ENCODE data around the gene AP2S1. TPM values are rescaled to one million over a fixed set of nuclear protein-coding genes. Genes with fewer than 3 reads are reported as not detected.
A peak's percentile ranks its signal among the peaks of the same experiment; 100 is the strongest.

AP2S1 gene
- total RNA-seq, 1 experiment from 2014 or later: 330 TPM

GRCh38 chr19:46841458-46842083 lies 9.1 kb downstream of the AP2S1 start:
- H3K9ac ChIP-seq (ENCODE audit: low read length): no peak overlapping the region
- H3K4me3 ChIP-seq (ENCODE audit: low read length): no peak overlapping the region
- ChIA-PET POLR2A (ENCODE audit: unreplicated experiment) (no interaction called here), CTCF (no interaction called here)
- TF ChIP-seq EZH2phosphoT487 (IDR thresholded peaks at IDR 0.05; ENCODE audit: borderline replicate concordance, low read length) (no peak), CTCF (conservative IDR thresholded peaks at IDR 0.05; ENCODE audit: low read depth, low read length) (no peak), EZH2 (IDR thresholded peaks at IDR 0.05; ENCODE audit: low read length, unreplicated experiment) (no peak)
- H3K9me2 ChIP-seq (replicated peaks; ENCODE audit: low read length): no peaks in the 10 kb centered on the region
- no peaks in the 10 kb centered on the region for H3K4me1 ChIP-seq (ENCODE audit: insufficient read depth, low read length)
- H3F3A ChIP-seq (ENCODE audit: low read length, unreplicated experiment): no peaks in the 10 kb centered on the region
- H3K79me2 ChIP-seq (ENCODE audit: low read length): 0 out of 2 replicates have a peak, but pooled peaks cover 5% of the 10 kb centered on the region
- no peak overlapping the region for H3K4me2 ChIP-seq (ENCODE audit: low read length)
- no peak overlapping the region for H2AFZ ChIP-seq (ENCODE audit: low read length)
- H3K27me3 ChIP-seq (ENCODE audit: low read length): no peaks in the 10 kb centered on the region
- no peaks in the 10 kb centered on the region for H3K9me3 ChIP-seq (ENCODE audit: low read length)
- intact Hi-C loops (cut with micrococcal nuclease): loop anchor here (2.0 kb wide), 1 partner anchor 85 kb away; no protein-coding TSS in a partner anchor
- DNase-seq (peak; percentile 51), ATAC-seq (peak; percentile 79)
- no peaks in the 10 kb centered on the region for H4K20me1 ChIP-seq (ENCODE audit: low read length)
- H3K27ac ChIP-seq (ENCODE audit: low read length): no peak overlapping the region
- peaks cover 17% of the 10 kb centered on the region; the same call in 1 of the 2 replicates for H3K36me3 ChIP-seq (ENCODE audit: low read depth, low read length)
- BruUV-seq (replicated peaks): no TSS peak

- no peak overlapping the region for H3K27ac ChIP-seq (ENCODE audit: low read length)
- CTCF ChIA-PET: interaction anchor here (0.6 to 1.0 kb wide), 9 partner anchors 10 to 90 kb away, joined by 3 to 13 read pairs (median 4); no protein-coding TSS in a partner anchor
- H3K4me1 ChIP-seq (ENCODE audit: insufficient read depth, low read length): no peaks in the 10 kb centered on the region
- no peaks in the 10 kb centered on the region for H3K27me3 ChIP-seq (ENCODE audit: low read length)
- POLR2A ChIA-PET (ENCODE audit: unreplicated experiment): interaction anchor here (0.6 kb wide), 1 partner anchor 12 kb away, joined by 5 read pairs; no protein-coding TSS in a partner anchor
- DNase-seq (peak; percentile 51), ATAC-seq (peak; percentile 33; the same call in 1 of the 2 replicates)
- peaks cover 17% of the 10 kb centered on the region; the same call in 1 of the 2 replicates for H3K36me3 ChIP-seq (ENCODE audit: low read depth, low read length)
- no peaks in the 10 kb centered on the region for H3F3A ChIP-seq (ENCODE audit: low read length, unreplicated experiment)
- no peak overlapping the region for H3K4me2 ChIP-seq (ENCODE audit: low read length)
- H3K9ac ChIP-seq (ENCODE audit: low read length): no peak overlapping the region
- no peaks in the 10 kb centered on the region for H3K9me2 ChIP-seq (replicated peaks; ENCODE audit: low read length)
- no peaks in the 10 kb centered on the region for H3K9me3 ChIP-seq (ENCODE audit: low read length)
- 0 out of 2 replicates have a peak, but pooled peaks cover under 1% of the 10 kb centered on the region for H3K79me2 ChIP-seq (ENCODE audit: low read length)
- no peaks in the 10 kb centered on the region for H4K20me1 ChIP-seq (ENCODE audit: low read length)
- BruUV-seq (replicated peaks): no TSS peak
- H3K4me3 ChIP-seq (ENCODE audit: low read length): no peak overlapping the region
- no peak overlapping the region for H2AFZ ChIP-seq (ENCODE audit: low read length)
- intact Hi-C loops (cut with micrococcal nuclease): loop anchor here (2.0 kb wide), 1 partner anchor 84 kb away; no protein-coding TSS in a partner anchor
- TF ChIP-seq EZH2phosphoT487 (IDR thresholded peaks at IDR 0.05; ENCODE audit: borderline replicate concordance, low read length): no peak
- no peak for TF ChIP-seq EZH2 (IDR thresholded peaks at IDR 0.05; ENCODE audit: low read length, unreplicated experiment)
- TF ChIP-seq CTCF (conservative IDR thresholded peaks at IDR 0.05; ENCODE audit: low read depth, low read length): peak; percentile 78
Measured at GRCh38 chr19:46840498-46840942, 10.1 kb downstream of the AP2S1 start.
